AG08395 (cell line): ENCODE data around the gene TXNL4B.

ENCODE experiments used
- DNase-seq: peaks from one replicate; pipeline ENCODE4 v3.0.0; 2012; ENCODE audit warnings: mixed read lengths, low spot score

Gene TXNL4B

DNA sequence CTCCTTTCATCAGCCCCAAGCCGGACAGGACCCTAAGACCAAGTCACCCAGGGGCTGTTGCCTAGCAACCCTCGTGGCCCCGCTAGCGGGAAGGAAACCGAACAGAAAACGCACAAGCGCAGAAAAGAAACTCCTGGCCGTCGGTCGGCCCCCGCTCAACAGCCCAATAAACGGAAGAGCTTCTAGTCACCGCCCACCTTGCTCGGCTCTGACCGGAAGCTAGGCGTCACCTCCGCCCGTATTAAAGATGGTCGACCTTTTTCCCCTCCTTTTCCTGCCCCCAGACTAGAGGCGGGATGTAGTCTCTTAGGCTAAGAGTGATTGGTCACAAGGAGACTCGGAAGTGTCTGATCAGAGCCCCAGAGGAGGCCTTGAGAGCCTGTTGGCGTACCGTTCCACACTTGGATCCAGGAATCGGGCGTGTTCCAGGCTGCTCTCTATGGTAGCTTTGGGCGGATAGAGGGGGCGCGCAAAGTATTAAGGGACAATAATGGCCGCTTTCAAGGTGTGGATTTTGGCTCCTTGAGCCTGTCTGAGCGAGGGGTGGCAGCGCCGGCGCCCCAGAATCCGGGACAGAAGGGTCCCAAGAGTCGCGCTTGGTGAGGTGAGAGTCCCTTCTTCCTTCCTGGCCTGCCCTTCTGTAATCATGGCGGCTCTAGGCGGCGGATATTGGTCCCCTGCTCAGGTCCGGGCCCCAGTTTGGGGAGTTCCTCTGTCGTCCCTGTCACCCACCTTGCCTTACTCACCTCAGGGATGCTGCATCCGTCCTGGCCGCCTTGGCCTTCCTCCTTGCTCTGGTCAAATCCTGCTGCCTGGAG is at the start of gene TXNL4B, which contains the start of gene DHX38:
TSS of gene TXNL4B (minus strand) at position 173 of the 818 bp plus-strand sequence. CDS start 2,871 bp downstream, outside the sequence.
TSS of gene DHX38 (plus strand) at position 400 of the 818 bp plus-strand sequence. CDS start 2,311 bp downstream, outside the sequence.
- DNase-seq: peak; percentile 99

DNA sequence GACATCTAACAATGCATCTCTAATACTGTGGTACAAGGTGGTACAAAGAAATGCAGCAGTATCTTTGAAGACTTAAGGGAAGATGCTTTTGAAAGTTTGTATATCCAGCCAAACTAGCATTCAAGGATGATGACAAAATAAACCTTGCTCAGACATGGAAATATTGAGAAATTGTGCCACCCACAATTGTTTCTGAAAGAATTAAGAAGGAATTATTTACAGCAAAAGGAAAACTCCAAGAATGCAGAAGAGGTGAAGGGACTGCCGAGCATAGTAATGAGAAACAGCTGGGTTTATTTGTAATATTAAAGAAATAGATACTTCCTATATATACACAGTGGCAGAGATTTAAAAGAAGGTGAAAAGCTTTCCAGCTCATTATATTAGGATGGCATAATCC is 49.1 kb upstream of the TXNL4B start:
- DNase-seq: no peak

DNA sequence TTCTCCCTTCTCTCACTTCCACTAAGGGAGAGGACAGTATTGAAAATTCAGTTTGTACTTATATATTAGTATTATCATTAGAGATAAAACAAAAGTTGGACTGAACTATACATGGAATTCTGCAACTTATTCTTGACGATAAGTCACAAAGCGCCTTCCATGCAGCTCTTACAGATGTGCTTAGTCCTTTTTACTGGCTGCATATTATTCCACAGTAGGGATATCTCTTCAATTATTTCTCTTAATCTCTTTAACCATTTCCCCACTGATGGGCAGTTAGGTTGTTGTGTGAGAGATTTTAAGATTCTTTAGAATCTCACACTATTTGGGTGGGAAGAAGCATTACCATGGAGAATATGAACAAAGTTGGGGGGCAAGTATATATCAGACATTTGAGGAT is 46.5 kb upstream of the TXNL4B start:
- DNase-seq: no peak

DNA sequence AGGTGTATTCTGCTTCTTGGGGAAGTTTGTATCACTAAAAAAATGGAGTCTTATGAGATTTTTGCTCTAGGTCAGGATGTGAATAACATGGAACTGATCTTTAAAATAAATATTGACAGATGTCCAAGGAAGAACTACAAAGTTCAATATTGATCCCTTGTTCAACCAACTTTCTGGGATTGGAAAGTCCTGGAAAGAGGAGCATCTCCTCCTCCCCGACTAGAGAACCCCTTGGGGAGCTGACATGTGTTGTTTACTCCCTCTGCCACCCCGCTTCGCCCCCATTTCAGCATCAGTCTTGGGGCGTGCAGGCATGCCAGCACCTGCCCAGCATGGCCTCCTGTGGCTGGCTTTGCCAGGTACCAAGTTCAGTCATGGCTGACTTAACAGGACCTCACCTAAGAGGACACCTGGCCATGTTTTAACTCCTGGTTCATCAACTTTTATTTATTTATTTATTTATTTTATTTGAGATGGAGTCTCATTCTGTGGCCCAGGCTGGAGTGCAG is 44.7 kb upstream of the TXNL4B start:
- no peak for DNase-seq

DNA sequence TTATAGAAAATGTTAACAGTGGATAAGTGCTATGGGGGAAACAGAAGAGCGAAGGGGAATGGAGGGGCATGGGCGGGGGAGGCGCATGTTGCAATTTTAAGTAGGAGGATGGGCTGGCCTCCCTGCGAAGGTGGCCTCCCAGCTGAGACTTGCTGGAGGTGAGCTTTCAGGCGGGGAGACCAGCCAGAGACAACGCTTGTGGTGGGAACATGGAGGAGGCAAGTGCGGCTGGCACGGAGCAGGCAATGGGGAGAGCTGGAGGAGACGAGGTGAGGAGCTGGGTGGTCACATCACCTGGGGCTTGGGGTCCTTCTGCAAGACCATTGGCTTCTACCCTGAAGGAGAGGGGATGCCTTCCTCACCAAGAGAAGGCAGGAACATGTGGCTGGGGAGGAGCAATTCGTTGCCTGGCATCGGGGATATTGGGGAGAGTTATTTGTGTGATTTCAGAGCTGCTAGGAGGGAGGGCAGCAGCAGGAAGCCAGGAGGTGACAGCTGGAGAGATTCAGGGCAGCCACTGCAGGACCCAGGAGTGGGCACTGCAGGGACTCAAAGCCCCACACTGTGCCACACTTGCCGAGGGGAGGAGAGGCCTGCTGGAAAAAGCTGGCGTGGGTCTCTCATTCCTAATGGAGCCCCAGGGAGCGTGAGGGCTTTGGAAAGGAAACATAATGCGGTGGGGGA is 44.1 kb upstream of the TXNL4B start:
- DNase-seq: no peak

DNA sequence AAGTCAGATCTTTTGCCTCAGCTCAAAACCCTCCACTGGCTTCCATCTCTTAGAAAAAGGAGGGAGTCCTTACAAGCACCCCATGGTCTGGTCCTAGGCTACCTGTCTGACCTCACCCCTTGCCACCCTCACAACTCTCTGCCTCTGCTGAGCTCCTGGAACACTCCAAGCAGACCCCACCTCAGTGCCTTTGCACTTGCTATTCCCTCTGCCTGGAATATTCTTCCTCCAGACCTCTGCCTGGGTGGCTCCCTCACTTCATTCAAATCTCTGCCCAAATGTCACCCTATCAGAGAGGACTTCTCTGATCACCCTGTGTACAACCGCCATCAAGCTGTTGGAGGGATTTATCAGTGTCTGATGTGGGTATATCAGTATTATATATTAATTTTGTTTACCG is 41.1 kb upstream of the TXNL4B start:
- DNase-seq: no peak

DNA sequence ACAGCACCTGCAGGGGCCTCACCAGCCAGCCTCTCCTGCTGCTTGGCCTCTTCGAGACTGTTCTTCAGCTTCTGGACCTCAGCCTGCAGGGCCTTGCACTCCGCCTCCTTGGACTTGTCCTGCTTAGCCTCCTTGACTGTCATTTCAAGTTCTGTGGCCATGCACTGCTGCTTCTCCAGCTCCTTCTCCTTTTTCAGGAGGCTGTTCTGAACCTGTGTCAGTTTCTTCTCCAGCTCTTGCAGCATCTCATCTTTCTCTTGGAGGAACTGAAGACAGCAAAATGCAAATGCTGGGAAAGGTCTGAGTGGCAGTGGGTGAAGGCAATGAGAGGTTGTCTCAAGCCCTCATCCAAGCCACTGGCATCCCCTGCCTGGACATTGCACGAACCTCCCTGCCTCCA is 39.3 kb upstream of the TXNL4B start:
- DNase-seq: no peak

DNA sequence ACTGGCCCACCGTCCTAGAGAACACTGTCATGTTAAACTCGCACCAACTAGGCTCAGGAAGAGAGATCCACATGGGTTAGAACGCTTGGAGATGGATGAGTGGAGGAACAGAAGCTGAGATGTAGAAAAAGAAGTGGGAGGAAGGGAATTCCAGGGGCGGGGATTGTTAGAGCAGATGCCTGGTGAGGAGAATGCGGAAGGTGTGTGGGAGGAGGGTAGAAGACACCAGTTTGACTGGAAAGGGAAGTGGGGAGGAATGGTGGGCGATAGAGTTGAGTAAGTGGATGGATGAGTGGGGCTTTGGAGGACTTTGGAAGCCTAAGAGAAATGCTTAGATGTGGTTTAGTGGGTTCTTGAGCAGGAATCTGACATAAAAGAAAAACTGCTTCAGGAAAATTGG is 37.6 kb upstream of the TXNL4B start:
- DNase-seq: no peak

DNA sequence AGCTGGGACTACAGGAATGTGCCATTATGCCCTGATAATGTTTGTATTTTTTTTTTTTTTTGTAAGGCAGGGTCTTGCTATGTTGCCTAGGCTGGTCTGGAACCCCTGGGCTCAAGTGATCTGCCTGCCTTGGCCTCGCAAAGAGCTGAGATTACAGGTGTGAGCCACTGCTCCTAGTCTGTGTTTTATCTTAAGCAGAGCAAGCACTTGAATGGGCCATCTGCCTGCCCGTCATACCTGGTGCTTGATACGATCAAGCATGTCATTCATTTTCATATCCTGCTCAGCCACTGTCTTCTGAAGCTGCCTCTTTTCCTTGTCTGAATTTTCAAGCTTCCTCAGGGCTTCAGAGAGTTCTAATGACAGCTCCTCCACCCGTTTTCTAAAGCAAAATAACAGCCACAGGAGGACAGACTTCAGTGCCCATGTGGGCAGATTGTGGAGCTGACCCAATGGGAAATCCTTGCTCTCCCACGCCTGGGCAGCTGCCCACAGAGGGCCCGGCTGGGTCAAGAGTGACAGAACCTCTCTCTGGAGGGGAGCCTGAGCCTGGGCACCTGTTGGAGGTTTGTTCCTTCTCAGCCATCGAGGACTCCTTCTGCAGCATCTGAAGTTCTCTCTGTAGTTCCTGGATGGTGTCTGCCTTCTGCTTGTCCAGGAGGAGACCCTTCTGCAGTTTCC is 36.7 kb upstream of the TXNL4B start:
- DNase-seq: no peak

DNA sequence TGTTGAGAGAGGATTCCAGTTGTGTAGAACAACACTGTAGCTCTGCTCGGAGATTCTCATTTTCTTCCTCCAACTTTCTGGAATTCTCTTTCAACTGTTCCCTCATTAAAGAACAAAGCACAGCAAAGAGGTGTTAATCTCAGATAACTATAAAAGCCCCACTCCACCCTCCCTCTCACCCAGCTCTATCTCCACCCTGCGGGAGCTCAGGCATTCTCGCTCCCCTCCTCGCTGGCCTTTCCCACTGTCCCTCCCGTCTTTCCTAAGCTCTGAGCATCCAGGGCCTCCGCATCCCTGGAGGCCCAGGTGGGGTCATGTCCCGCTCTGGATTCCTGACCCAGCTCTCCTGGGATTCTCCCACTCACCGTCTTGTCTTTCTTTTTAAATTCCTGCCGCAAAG is 35.3 kb upstream of the TXNL4B start:
- no peak for DNase-seq

DNA sequence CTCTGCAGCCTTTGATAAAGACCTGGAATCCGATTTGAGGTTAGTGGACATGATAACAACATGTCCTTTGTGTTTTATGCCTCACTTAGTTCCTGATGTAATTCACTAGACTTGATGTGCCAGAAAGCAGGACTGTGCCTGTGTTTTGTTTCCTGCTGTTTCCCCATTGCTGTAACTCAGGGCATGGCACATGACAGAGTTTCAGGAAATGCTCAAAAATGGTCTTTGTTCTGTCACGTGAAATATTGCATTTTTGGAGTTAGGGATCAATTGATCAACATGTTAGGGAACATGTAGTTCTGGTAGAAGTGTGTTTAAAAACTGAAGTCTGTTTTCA is 33.0 kb upstream of the TXNL4B start:
- no peak for DNase-seq

DNA sequence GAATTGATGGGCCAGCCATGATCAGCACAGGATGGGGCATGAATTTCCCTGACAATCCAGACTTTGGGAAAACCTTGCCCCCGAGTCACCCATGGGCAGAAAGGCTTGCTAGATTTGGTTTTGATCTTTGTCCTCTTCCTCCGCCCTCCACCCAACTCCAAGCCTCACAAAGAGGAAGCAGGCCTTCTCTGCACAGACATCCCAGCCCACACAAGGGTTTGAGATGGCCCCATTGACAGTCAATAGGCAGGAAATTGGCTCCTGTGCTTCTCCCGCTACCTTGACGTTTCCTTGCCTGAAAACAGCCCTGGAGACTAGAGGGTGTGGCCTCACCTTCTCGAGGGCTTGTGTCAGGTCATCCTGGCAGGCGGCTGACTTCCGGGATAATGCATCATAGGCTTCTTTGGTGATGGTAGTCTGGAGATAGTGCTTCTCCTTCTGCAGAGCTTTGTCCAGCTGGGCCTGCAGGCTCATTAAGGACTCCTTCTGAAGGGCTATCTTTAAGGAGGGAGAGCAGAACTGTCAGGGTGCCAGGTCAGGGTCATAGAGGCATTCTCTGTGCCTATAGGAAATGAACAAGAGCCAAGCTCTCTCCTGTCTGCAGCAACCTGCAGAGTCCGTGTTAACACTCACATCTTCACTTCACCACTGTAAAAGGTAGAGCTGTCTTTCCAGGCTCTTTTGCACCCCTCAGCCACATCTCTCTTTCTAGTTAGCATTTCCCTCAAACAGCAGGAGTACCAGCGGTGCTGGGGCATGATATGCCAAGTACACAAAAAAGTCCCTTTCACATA is 32.4 kb upstream of the TXNL4B start:
- no peak for DNase-seq

DNA sequence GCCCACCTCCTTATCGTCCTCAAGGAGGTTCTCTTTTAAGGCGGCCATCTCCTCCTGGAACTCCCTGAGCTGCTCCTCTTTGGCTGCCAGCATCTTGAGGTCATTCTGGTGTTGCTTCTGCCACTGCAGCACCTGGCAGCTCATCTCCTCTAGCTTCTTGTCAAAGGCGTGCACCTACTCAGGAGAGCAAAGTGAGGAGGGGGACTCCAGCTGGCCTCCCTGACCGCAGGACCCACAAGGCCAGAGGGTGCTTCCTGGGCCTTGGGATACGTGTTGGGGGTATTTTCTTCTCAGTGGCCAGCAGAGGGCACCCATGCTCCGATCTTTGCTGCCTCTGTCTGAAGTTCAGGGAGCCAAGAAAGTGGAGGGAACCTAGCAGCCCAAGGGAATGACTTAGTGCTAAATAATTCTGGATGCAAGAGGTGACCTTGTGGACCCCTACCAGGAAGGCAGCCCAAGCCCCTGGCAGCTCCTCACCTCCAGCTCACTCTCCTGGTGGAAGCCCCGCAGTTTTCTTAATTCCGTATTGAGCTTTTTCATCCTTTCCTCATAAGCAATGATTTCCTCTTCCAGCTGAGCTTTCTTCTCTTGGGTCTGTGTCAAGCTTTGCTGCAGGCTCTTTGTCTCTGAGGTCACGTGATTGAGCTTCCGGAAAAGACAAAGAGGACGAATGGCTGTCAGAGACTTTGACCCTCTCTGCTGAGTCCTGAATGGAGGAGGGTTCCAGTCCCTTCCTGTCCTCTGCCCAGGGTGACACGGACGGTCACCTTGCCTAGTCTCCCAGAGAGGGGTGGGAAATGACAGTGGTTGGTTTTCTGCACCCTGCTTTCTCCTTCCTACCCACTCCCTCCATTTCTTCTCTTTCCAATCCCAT is 31.6 kb upstream of the TXNL4B start:
- peak; percentile 86 for DNase-seq

DNA sequence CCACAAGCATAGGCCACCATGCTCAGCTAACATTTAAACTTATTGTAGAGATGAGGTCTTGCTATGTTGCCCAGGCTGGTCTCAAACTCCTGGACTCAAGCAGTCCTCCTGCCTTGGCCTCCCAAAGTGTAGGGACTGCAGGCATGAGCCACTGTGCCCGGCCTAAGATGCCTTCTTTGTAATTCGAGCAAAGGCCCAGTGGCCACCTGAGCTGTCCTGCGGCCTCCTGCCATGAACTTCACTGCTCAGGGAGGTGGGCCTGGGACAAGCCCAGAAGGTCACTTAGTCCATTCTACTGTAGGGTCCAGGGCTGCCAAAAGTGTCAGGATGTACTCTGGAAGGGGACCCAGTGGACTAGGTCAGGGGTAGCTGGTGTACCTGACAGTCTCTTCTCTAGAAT is 30.7 kb upstream of the TXNL4B start:
- DNase-seq: no peak

DNA sequence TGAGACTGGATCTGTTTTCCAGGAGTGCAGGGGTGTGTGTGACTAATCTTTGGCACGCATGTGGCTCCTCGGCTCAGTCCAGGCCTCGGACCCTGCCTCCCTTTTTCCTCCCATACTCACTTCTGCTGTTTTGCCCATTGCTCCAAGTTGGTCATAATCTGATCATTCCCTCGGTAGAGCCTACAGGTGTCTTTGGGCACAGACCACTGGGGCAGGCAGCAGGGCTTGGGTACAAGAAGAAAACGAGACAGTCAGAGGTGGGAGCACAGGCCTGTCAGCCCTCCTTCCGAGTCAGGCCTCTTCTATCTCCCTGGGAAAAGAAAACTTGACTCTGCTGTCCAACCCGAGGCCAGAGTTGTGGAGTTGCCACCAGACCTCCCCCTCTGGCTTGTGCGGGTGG is 30.0 kb upstream of the TXNL4B start:
- DNase-seq: no peak

DNA sequence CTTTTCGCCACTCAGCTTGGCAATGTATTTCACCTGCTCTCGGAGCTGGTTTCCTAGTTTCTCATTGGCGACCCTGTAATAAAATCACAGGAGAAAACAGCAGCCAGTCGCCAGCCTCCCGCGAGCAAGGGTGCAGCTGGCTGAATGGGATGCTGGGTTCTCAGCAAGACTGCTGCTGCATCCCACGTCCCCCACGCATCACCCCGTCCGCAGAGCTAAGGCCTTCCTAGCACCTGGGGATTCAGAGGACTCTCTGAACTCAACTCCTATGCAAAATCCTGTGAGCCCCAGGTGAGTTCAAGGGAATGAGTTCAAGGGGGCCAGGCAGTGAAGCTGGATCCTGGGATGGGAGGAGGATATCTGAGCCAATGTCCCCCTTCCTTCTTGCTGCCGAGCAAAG is 29.5 kb upstream of the TXNL4B start:
- DNase-seq: no peak

DNA sequence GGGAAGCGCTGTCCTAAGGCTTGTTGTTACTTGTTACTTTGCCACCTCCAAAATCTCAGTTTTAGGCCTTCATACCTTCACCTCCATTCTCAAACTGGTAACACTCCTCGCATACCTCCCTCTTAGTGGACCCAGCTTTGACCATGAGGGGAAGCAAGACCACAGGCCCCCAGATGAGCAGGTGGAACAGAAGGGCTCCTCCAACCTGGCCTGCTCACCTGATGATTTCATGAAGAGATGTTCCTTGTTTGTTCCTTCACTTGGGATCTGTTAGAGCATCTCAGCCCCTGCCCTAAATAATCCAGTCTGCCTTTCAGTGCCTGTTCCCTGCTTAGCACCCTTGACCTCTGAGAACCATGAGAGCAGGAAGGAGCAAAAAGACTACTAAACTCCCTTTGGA is 28.9 kb upstream of the TXNL4B start:
- no peak for DNase-seq

DNA sequence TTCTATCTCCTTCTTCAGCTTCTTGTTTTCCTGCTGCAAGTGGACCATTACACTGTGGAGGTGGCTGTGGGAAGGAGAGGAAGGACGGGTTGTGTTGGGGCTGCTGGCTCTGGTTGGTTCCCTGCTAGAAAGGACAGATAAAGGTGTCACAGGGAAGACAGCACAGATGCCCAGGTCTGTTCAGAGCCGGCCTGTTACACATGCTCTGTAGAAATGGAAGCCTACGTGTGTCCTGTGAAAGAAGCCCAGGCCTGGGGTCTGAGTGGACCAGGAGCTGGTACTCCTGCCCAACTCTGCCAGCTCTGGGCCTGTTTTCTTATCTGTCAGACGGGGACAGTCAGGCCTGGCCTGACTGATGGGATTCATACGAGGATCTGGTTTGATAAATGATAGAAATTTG is 26.6 kb upstream of the TXNL4B start:
- no peak for DNase-seq

DNA sequence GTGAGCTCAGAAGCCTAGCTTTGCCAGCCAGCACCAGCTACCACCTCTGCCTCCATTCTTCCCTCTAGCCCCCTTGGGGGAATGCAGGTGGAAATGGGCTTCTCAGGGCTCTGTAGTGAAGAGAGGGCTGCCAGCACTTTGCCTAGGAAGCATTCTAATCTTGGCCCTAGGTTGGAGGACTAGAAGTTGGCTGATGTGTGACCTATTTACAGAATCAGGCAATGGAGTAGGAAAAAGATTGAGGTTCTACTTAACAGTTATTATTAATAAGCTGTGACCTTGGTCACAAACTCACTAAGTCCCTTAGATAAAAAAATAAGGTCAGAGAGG is 20.2 kb upstream of the TXNL4B start:
- DNase-seq: no peak

DNA sequence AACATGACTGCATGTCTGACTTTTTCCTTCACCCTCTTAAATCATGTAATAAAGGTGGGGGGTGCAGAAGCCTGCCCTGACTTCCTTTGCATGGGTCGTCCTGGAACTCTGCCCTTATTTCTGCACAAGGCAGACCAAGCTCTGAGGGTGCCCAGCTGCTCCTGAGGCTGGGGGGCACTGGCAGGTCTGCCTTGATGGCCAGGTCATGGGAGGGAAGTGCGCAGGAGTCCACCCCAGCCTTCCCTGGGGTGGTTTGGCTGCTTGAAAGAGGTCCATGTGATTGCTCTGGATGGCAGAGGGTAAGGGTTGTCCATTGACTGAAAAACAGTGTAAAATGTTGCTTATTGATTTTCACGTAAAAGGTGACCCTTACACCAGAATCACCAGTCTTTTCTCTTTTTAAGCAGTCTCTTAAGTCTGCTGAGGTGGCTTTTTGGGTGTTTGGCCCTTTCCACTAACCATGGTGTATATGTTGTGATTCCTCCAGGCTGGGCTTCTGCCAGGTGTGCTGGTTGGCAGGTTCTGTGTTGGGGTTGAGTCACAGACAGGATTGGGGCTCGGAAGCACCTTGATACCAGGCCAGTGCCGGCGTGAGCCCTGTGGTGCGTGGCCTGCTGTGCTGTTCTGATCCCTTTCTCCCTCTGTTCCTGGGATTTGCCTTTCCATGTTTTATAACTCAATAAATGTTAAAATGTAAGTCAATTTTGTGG is 19.6 kb upstream of the TXNL4B start:
- no peak for DNase-seq

DNA sequence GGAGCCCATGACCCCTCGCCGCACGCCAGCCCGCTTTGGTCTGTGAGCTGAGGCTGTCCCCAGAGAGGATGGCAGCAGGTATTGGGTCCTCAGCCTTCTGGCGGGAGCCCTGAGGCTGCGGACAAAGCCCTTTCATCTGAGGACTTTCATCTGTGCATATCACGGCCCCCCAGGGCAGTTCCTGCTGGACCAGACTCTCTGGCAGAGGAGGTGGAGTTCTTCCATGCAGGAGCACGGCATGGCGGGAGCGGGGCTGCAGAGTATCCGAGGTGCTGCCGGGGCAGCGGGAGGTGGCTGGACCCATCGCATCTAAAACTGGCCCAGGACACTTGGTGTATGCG is 19.0 kb upstream of the TXNL4B start:
- no peak for DNase-seq
